ENCODE results near the gene AP2B1.
"Not testable (repeated sequence)": the region's sequence is repeated elsewhere in the genome, so short reads cannot be mapped to it uniquely, and the experiment has no call there.

Gene AP2B1

GRCh38 chr17:35587074-35587961 is at the start of gene AP2B1:
Gene AP2B1, plus strand, starts transcription at chr17:35587322. Its CDS starts 6,709 bp downstream, at chr17:35594031.
- peak; percentile 98 for DNase-seq

- DNase-seq, result no peak
These were observed 49.5 kb upstream of the AP2B1 start, which contains the start of gene SLFN12L for GRCh38 chr17:35537601-35538141. Gene SLFN12L, minus strand, starts transcription at chr17:35537678. Its CDS starts 15,314 bp downstream, at chr17:35522364.

- DNase-seq, result no peak
These were observed 47.5 kb upstream of the AP2B1 start for GRCh38 chr17:35539659-35540026.

GRCh38 chr17:35540589-35541404 is 46.3 kb upstream of the AP2B1 start:
- no peak for DNase-seq

- no peak for DNase-seq
These were observed 45.7 kb upstream of the AP2B1 start for GRCh38 chr17:35541434-35541833.

GRCh38 chr17:35542990-35543389 is 44.1 kb upstream of the AP2B1 start:
- no peak for DNase-seq

GRCh38 chr17:35543856-35544255 is 43.3 kb upstream of the AP2B1 start:
- no peak for DNase-seq

GRCh38 chr17:35545150-35545549 is 42.0 kb upstream of the AP2B1 start:
- DNase-seq, result no peak

- DNase-seq, result no peak
These were observed 40.6 kb upstream of the AP2B1 start for GRCh38 chr17:35546487-35546886.

GRCh38 chr17:35548208-35548810 is 38.8 kb upstream of the AP2B1 start:
- DNase-seq, result no peak

- DNase-seq, result no peak
These were observed 38.1 kb upstream of the AP2B1 start for GRCh38 chr17:35548978-35549377.

- DNase-seq, result no peak
These were observed 33.8 kb upstream of the AP2B1 start for GRCh38 chr17:35553310-35553709.

- no peak for DNase-seq
These were observed 32.5 kb upstream of the AP2B1 start for GRCh38 chr17:35554668-35555067.

- no peak for DNase-seq
These were observed 31.4 kb upstream of the AP2B1 start for GRCh38 chr17:35555691-35556090.

- no peak for DNase-seq
These were observed 29.8 kb upstream of the AP2B1 start for GRCh38 chr17:35557353-35557752.

- no peak for DNase-seq
These were observed 27.5 kb upstream of the AP2B1 start for GRCh38 chr17:35559495-35560210.

- DNase-seq, result no peak
These were observed 26.4 kb upstream of the AP2B1 start, which contains the start of gene SLFN14 for GRCh38 chr17:35560703-35561102. Gene SLFN14, minus strand, starts transcription at chr17:35560819. Its CDS starts 2,757 bp downstream, at chr17:35558062.

- not testable (repeated sequence) for DNase-seq
These were observed 23.9 kb upstream of the AP2B1 start for GRCh38 chr17:35563181-35563580.

- DNase-seq, result no peak
These were observed 20.2 kb upstream of the AP2B1 start for GRCh38 chr17:35566968-35567367.

GRCh38 chr17:35568561-35568960 is 18.6 kb upstream of the AP2B1 start:
- no peak for DNase-seq

GRCh38 chr17:35569405-35569804 is 17.7 kb upstream of the AP2B1 start:
- DNase-seq, result no peak

- no peak for DNase-seq
These were observed 11.4 kb upstream of the AP2B1 start for GRCh38 chr17:35575759-35576158.

Data from activated CD4-positive, alpha-beta T cell treated with anti-CD3 and anti-CD28 coated beads for 1 hour (primary cell).